T-helper 2 cell treated with Interferon-gamma antibody and Interleukin-4, amounts not matched to agents 5 μg/mL and 100 μg/mL, for 36 hours (primary cell): ENCODE results near the gene DOP1B.
"Not testable (repeated sequence)": the region's sequence is repeated elsewhere in the genome, so short reads cannot be mapped to it uniquely, and the experiment has no call there.

Source experiments
- DNase-seq: peaks from one replicate; pipeline ENCODE4 v3.0.0; 2021; ENCODE audit warnings: low spot score
- H3K27ac Mint-ChIP-seq: one replicate; pipeline ENCODE4 v1.8.0; 2021; ENCODE audit warnings: mild to moderate bottlenecking, mixed read lengths
- H3K27me3 Mint-ChIP-seq: one replicate; pipeline ENCODE4 v1.8.0; 2021; ENCODE audit warnings: low read depth, mixed read lengths
- H3K36me3 Mint-ChIP-seq: one replicate; pipeline ENCODE4 v1.8.0; 2021; ENCODE audit warnings: low read depth, mixed read lengths
- H3K4me1 Mint-ChIP-seq: one replicate; pipeline ENCODE4 v1.8.0; 2021; ENCODE audit warnings: low read depth, mixed read lengths
- H3K4me3 Mint-ChIP-seq: one replicate; pipeline ENCODE4 v1.8.0; 2022; ENCODE audit warnings: mild to moderate bottlenecking, moderate library complexity, mixed read lengths
- H3K9me3 Mint-ChIP-seq: one replicate; pipeline ENCODE4 v1.8.0; 2021; ENCODE audit warnings: mixed read lengths

DOP1B gene

DNA sequence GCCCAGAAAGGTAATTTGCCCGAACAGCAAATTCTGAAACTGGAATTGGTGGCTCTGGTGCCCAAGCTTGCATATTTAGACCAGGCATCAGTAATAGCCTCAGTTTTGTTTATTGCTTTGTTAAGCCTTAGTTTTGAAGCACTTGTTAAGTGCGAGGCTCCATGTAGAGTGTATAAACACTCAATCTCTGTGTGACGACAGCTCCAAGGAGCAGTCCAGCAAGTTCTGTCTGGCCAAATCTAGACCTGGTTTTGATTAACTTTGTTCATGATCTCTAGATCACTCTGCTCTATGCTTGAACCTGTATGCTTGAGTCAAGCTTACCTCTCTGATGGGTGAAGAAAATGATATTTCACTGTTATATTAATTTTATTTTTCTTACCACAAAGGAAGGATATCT is 37.4 kb downstream of the DOP1B start:
- H3K27me3 Mint-ChIP-seq = no peaks in the 10 kb centered on the region
- no peaks in the 10 kb centered on the region for H3K36me3 Mint-ChIP-seq
- H3K9me3 Mint-ChIP-seq = no peaks in the 10 kb centered on the region
- H3K27ac Mint-ChIP-seq = no peak overlapping the region
- H3K4me1 Mint-ChIP-seq = no peaks in the 10 kb centered on the region
- H3K4me3 Mint-ChIP-seq = no peak overlapping the region
- no peak for DNase-seq

DNA sequence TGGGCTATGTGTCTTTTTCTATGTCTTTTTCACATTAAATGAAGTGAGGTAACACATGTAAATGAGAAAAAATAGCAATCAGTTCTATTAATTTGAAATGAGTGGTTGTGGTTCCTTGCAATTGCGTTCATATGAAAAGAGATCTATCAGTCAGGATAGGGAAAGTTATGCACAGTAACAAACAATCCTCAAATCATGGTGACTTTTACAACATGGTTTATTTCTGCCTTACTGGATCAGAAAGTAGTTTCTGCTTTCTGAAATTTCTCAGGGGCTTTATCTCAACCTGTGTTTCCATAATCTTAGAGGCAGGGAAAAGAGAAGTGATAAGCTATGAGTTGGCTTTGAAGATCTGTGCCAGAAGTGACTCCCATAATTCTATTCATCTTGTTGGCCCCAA is 39.0 kb downstream of the DOP1B start:
- no peak for DNase-seq
- H3K4me3 Mint-ChIP-seq = no peak overlapping the region
- no peaks in the 10 kb centered on the region for H3K9me3 Mint-ChIP-seq
- no peaks in the 10 kb centered on the region for H3K4me1 Mint-ChIP-seq
- H3K36me3 Mint-ChIP-seq = peaks cover 6% of the 10 kb centered on the region
- no peak overlapping the region for H3K27ac Mint-ChIP-seq
- H3K27me3 Mint-ChIP-seq = no peaks in the 10 kb centered on the region

DNA sequence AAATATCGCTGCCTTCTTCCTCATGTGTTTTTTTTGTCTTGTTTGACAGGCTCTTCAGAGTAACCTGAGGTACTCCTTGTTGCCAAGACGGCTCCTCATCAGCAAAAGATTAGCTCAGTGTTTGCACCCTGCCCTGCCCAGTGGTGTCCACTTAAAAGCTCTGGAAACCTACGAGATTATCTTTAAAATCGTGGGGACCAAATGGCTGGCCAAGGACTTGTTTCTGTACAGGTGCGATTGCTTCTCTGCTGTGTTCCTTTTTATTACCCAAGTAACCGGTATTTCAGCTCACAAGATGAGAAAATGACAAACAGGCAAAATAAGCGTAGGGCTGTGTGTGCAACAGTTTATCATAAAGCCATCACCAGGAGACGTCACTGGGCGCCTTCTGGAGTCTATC is 42.4 kb downstream of the DOP1B start:
- Mint-ChIP-seq H3K9me3 (no peaks in the 10 kb centered on the region), H3K27me3 (no peaks in the 10 kb centered on the region), H3K4me1 (peaks cover 12% of the 10 kb centered on the region), H3K36me3 (peaks cover 9% of the 10 kb centered on the region), H3K4me3 (no peak overlapping the region), H3K27ac (no peak overlapping the region)
- DNase-seq = no peak

DNA sequence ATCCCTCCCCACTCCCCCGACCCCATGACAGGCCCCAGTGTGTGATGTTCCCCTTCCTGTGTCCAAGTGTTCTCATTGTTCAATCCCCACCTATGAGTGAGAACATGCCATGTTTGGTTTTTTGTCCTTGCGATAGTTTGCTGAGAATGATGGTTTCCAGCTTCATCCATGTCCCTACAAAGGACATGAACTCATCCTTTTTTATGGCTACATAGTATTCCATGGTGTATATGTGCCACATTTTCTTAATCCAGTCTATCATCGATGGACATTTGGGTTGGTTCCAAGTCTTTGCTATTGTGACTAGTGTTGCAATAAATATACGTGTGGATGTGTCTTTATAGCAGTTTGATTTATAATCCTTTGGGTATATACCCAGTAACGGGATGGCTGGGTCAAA is 43.0 kb downstream of the DOP1B start:
- not testable (repeated sequence) for H3K27ac Mint-ChIP-seq, DNase-seq, H3K36me3 Mint-ChIP-seq, H3K9me3 Mint-ChIP-seq, H3K27me3 Mint-ChIP-seq, H3K4me3 Mint-ChIP-seq
- peaks cover 14% of the 10 kb centered on the region for H3K4me1 Mint-ChIP-seq

DNA sequence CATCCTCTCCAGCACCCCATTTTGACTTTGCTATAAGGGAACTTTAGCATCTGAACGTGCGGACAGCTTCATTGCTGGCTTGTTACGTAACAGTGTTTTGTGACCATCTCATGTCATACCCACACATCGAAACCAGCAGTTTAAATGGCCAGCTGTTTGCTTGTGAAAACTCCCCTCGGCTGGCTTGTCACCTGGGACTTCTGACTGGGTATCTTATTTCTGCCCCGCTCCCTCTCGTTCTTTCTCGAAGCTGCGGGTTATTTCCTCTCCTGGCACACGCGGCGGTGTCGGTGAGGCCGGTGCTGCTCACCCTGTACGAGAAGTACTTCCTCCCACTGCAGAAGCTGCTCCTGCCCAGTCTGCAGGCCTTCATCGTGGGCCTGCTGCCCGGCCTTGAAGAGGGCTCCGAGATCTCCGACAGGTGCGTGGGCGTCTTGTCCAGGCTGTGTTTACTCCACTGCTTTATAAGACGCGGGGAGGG is 43.5 kb downstream of the DOP1B start:
- H3K27ac Mint-ChIP-seq = no peak overlapping the region
- H3K27me3 Mint-ChIP-seq = no peaks in the 10 kb centered on the region
- peaks cover 14% of the 10 kb centered on the region for H3K4me1 Mint-ChIP-seq
- no peak overlapping the region for H3K4me3 Mint-ChIP-seq
- no peak for DNase-seq
- H3K9me3 Mint-ChIP-seq = no peaks in the 10 kb centered on the region
- H3K36me3 Mint-ChIP-seq = peaks cover 9% of the 10 kb centered on the region

DNA sequence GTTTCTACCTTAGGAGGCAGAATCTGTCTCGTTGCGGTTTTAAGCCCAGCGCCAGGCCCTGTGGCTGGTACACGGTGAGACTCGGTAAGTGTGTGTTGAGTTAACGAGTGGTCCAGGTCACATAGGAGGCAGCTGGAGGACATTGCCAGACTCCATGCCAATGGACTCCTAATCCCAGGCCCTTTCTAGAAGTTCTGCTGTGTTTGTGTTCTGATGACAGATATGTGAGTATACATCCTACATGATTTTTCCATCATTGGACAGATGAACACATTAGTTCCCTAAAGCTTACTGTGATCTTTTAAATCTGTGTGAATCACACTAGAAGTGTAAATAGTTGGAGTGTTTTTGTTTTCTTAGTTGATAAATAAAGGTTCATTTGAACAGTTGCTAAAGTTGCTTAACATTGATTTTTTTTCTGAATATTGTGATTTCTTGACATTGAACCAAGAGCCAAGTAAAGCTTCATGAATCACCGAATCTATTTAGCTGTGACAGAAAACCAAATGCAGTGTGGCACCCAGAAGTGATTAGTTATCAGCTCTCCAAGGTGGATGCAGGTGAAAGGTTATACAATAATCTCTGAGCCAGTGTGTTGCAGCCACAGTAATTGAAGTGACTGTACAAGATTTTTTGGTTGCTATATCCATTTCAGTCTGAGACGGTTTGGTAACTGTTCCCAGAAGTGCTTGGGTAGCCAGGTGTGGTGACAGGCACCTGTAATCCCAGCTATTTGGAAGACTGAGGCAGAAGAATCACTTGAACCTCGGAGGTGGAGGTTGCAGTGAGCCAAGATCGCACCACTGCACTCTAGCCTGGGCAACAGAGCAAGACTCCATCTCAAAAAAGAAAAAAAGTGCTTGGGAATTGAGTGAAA is 46.3 kb downstream of the DOP1B start:
- no peak for DNase-seq
- peaks cover 24% of the 10 kb centered on the region for H3K4me1 Mint-ChIP-seq
- H3K4me3 Mint-ChIP-seq = no peak overlapping the region
- H3K27ac Mint-ChIP-seq = no peak overlapping the region
- H3K9me3 Mint-ChIP-seq = no peaks in the 10 kb centered on the region
- no peaks in the 10 kb centered on the region for H3K27me3 Mint-ChIP-seq
- H3K36me3 Mint-ChIP-seq = peaks cover 9% of the 10 kb centered on the region

DNA sequence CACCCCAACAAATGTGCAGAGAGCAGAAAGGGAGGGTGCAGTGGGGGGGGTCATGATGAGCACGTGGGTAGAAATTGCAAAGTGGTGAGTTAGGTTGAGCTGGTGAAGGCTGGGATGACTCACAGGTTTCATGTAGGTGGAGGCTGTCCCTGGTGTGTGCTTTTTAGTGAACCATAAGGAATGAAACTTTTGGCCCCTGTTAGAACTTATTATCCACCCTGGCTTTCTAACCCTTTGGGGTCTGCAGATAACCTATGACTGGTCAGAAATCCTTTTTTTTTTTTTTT is 46.9 kb downstream of the DOP1B start:
- Mint-ChIP-seq H3K36me3 (peaks cover 9% of the 10 kb centered on the region), H3K27ac (no peak overlapping the region), H3K27me3 (no peaks in the 10 kb centered on the region), H3K4me3 (no peak overlapping the region), H3K9me3 (no peaks in the 10 kb centered on the region), H3K4me1 (peaks cover 24% of the 10 kb centered on the region)
- peak; percentile 55 for DNase-seq

DNA sequence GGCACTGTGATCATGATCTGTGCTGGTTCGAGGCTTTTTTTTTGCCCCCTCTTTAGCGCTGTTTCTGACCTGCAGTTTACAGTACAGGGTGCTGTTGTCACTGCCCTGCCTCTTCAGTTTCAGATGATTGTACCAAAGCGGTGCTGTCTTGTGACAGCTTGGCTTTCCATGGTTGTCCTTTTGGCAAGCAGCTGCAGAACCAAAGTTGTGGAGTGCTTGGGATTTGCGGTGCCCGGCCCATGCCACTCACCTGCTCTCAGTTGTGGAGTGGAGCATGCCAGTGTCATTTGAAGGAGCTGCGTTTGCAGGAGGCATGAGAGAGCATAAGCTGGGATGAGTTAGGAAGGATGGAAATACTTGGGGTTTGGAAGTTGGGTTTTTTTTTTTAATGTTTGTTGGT is 48.4 kb downstream of the DOP1B start:
- Mint-ChIP-seq H3K4me1 (peaks cover 31% of the 10 kb centered on the region), H3K27me3 (no peaks in the 10 kb centered on the region), H3K9me3 (no peaks in the 10 kb centered on the region), H3K4me3 (no peak overlapping the region), H3K27ac (no peak overlapping the region), H3K36me3 (peaks cover 12% of the 10 kb centered on the region)
- no peak for DNase-seq

DNA sequence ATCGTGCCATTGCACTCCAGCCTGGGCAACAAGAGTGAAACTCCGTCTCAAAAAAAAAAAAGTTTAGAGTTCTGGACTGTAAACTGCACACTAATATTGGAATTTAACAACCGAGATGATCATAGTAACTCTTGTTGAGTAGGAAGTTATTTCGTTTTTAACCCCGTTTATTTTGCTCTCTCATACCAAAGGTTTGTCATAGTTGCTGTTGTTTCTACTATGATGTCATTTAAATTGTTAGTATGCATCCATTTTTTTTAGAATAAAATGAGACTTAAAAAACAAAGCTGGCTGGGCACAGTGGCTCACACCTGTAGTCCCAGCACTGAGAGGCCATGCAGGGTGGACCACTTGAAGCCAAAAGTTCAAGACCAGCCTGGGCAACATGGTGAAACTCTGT is 49.3 kb downstream of the DOP1B start:
- Mint-ChIP-seq H3K27me3 (no peaks in the 10 kb centered on the region), H3K27ac (no peak overlapping the region), H3K4me3 (no peak overlapping the region), H3K9me3 (no peaks in the 10 kb centered on the region), H3K36me3 (peaks cover 12% of the 10 kb centered on the region), H3K4me1 (peaks cover 32% of the 10 kb centered on the region)
- DNase-seq = no peak
